ENCODE data around the gene P2RY14. TPM values are rescaled to one million over a fixed set of nuclear protein-coding genes. Genes with fewer than 3 reads are reported as not detected.

The P2RY14 gene
- polyA plus RNA-seq, 1 donor (not counting 4 experiments of a cell fraction or from before 2014, with no cell fraction given) = not detected

GRCh38 chr3:151264605-151265004 is 13.7 kb downstream of the P2RY14 start:
- Histone ChIP-seq H3K9me3 (ENCODE audit: control insufficient read depth, low read depth, low read length) (no peaks in the 10 kb centered on the region), H3K27ac (ENCODE audit: control insufficient read depth, insufficient read depth, low read length) (no peak overlapping the region), H4K20me1 (ENCODE audit: control insufficient read depth, extremely low read depth, insufficient read depth, low read length) (no peaks in the 10 kb centered on the region), H3K4me2 (ENCODE audit: control insufficient read depth, extremely low read depth, insufficient read depth, low read depth, low read length) (no peak overlapping the region), H3K9me1 (ENCODE audit: control insufficient read depth, extremely low read depth, insufficient read depth, low read length) (no peaks in the 10 kb centered on the region), H3K79me2 (ENCODE audit: control insufficient read depth, insufficient read depth, low read length) (no peaks in the 10 kb centered on the region), H2AFZ (ENCODE audit: control insufficient read depth, low read length) (no peak overlapping the region), H3K4me3 (ENCODE audit: control insufficient read depth in 2 of 3, extremely low read depth in 1 of 3, insufficient read depth in 2 of 3, low read depth in 1 of 3, low read length in 3 of 3) (no peak overlapping the region), H3K27me3 (ENCODE audit: control insufficient read depth, extremely low read depth, insufficient read depth, low read length) (no peaks in the 10 kb centered on the region), H3K4me1 (ENCODE audit: control insufficient read depth, extremely low read depth, insufficient read depth, low read length) (no peaks in the 10 kb centered on the region), H3K36me3 (ENCODE audit: control insufficient read depth in 2 of 2, extremely low read depth in 1 of 2, insufficient read depth in 2 of 2, low read length in 2 of 2) (no peaks in the 10 kb centered on the region), H3K9ac (ENCODE audit: control insufficient read depth, extremely low read depth, insufficient read depth, low read length) (no peak overlapping the region)
- dilution Hi-C loops (cut with MboI; ENCODE audit: extremely low pct_ligation_motif_present, low sequenced_read_pairs) = no loop called here
- TF ChIP-seq CTCF (optimal IDR thresholded peaks at IDR 0.05 in 1 of 3, IDR thresholded peaks at IDR 0.05 in 1 of 3, conservative IDR thresholded peaks at IDR 0.05 in 1 of 3; ENCODE audit: extremely low read depth in 1 of 3, insufficient read depth in 2 of 3, low read length in 3 of 3) = no peak
- TF ChIP-seq EZH2 (IDR thresholded peaks at IDR 0.05; ENCODE audit: low read length) = no peak
- FAIRE-seq = no peak
- no peak for DNase-seq (ENCODE audit: low read depth, low spot score)

DNA sequence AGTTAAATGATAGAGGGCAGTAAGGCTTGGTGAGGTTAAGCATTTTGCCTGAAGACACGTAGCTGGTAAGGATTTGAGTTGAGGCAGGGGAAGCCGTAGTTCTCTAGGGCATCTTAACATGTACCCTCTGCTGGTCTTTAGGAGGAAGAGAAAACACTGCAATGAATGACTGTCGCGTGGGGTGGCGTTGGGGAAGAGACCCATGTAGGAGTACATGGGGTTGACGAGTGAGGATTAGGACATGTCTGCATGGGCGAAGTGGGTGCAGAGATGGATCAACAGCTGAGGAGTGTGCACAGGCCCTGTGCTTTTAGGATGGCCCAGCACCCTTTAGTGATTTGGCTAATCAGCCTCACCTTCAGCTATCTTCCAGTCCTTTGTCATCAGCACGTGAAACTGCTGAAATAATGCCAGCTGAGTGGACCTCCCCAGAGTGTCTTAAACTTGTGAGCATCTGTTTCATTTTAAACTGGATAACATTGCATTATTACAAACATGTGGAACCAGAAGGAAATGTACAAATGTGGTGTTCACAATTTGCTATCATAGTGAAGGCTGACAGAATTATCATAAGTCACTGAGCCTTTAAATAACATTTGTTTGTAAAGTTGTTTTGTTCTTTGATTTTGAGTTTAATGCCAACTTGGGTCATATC is 15.3 kb downstream of the P2RY14 start:
- DNase-seq (ENCODE audit: low read depth, low spot score) (no peak), FAIRE-seq (no peak)
- dilution Hi-C loops (cut with MboI; ENCODE audit: extremely low pct_ligation_motif_present, low sequenced_read_pairs) = no loop called here
- H3K27ac ChIP-seq (ENCODE audit: control insufficient read depth, insufficient read depth, low read length) = no peak overlapping the region
- no peaks in the 10 kb centered on the region for H4K20me1 ChIP-seq (ENCODE audit: control insufficient read depth, extremely low read depth, insufficient read depth, low read length)
- H3K9ac ChIP-seq (ENCODE audit: control insufficient read depth, extremely low read depth, insufficient read depth, low read length) = no peak overlapping the region
- H3K4me3 ChIP-seq (ENCODE audit: control insufficient read depth in 2 of 3, extremely low read depth in 1 of 3, insufficient read depth in 2 of 3, low read depth in 1 of 3, low read length in 3 of 3) = no peak overlapping the region
- H3K27me3 ChIP-seq (ENCODE audit: control insufficient read depth, extremely low read depth, insufficient read depth, low read length) = no peaks in the 10 kb centered on the region
- H3K9me3 ChIP-seq (ENCODE audit: control insufficient read depth, low read depth, low read length) = no peaks in the 10 kb centered on the region
- no peak overlapping the region for H3K4me2 ChIP-seq (ENCODE audit: control insufficient read depth, extremely low read depth, insufficient read depth, low read depth, low read length)
- TF ChIP-seq CTCF (optimal IDR thresholded peaks at IDR 0.05 in 1 of 3, IDR thresholded peaks at IDR 0.05 in 1 of 3, conservative IDR thresholded peaks at IDR 0.05 in 1 of 3; ENCODE audit: extremely low read depth in 1 of 3, insufficient read depth in 2 of 3, low read length in 3 of 3) = no peak
- TF ChIP-seq EZH2 (IDR thresholded peaks at IDR 0.05; ENCODE audit: low read length) = no peak
- H3K36me3 ChIP-seq (ENCODE audit: control insufficient read depth in 2 of 2, extremely low read depth in 1 of 2, insufficient read depth in 2 of 2, low read length in 2 of 2) = no peaks in the 10 kb centered on the region
- H3K9me1 ChIP-seq (ENCODE audit: control insufficient read depth, extremely low read depth, insufficient read depth, low read length) = no peaks in the 10 kb centered on the region
- no peaks in the 10 kb centered on the region for H3K4me1 ChIP-seq (ENCODE audit: control insufficient read depth, extremely low read depth, insufficient read depth, low read length)
- H2AFZ ChIP-seq (ENCODE audit: control insufficient read depth, low read length) = no peak overlapping the region
- H3K79me2 ChIP-seq (ENCODE audit: control insufficient read depth, insufficient read depth, low read length) = no peaks in the 10 kb centered on the region
